ENCODE results near the gene RANBP10.

The RANBP10 gene

DNA sequence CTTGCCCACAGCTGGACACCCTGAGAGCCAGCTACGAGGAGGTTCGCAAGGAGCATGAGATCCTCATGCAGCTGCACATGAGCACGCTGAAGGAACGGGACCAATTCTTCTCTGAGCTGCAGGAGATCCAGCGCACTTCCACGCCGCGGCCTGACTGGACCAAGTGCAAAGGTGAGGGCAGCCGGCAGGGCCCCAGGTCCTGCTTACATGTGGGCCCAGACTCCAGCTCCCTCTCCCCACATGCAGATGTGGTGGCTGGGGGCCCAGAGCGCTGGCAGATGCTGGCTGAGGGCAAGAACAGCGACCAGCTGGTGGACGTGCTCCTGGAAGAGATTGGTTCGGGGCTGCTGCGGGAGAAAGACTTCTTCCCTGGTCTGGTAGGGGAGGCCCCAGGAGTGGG lies 19.5 kb upstream of the RANBP10 start:
- DNase-seq = no peak

DNA sequence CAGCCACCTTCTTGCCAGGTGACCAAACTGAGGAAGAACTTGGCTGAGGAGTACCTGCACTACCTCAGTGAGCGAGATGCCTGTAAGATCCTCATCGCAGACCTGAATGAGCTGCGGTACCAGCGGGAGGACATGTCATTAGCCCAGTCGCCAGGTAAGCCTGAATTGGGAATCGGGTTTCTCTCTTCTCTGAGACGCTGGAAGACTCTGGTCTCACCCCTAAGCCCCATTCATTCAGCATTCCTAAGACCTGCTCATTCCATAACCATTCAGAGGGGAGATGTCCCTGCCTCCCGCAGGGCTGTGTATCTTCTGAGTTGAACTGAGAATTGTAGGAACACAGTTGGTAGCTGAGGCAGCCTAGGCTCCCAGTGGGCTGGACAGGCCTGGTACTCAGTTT lies 18.8 kb upstream of the RANBP10 start:
- DNase-seq = no peak

DNA sequence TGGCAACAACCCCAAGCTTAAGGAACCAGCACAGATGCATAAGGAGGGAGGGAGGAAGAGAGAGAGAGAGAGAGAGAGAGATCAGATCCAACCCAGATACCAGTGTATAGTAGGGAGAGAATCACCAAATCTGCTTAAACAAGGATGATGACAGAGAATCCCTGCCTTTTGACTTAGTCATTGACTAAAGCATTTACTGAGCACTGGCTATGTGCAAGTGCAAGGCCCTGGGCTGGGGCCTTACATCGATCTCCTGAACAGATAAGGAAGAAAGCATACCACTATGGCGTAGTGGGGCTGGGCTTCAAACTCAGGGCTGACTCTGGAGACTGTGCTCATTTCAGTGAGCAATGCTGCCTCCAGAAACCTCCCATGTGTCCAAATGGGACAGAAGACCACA lies 16.2 kb upstream of the RANBP10 start:
- no peak for DNase-seq

DNA sequence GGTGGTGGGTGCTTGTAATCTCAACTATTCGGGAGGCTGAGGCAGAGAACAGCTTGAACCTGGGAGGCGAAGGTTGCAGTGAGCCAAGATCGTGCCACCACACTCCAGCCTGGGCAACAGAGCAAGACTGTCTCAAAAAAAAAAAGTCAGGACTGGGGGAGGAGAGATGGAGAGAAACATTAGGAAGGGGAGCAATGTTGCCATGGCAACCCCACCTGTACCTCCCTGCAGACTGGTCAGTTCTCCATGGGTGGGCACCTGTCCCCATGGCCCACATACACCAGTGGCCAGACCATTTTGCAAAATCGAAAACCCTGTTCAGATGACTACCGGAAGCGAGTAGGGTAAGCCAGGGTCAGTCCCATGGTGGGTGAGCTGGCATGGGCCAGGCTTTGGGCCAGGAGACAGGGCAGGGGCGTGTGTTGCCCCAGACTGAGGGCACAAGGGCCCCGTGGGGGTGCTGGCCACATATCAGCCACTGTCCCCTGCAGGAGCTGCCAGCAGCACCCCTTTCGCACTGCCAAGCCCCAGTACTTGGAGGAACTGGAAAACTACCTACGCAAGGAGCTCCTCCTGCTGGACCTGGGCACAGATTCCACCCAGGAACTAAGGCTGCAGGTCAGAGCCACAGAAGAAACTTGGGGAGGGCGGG lies 14.4 kb upstream of the RANBP10 start:
- DNase-seq = no peak

DNA sequence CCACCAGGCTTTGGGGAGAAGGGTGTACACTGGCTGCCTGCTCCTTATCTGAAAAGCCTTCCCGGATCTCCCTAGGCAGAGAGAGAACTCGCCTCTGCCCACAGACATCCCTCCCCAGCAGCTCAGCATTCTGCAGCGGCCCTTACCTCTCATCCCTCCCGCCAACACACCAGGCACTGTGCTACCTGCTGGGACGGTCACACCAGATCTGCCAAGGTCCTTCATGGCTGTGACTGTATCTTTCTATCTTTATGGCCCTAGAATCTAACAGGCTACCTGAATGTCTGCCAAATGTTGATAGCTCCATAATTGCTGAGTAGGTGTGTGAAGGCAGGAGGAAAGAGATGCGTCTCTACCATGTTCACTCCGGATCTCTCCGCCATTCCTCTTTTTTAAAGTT lies 8.2 kb upstream of the RANBP10 start:
- no peak for DNase-seq

DNA sequence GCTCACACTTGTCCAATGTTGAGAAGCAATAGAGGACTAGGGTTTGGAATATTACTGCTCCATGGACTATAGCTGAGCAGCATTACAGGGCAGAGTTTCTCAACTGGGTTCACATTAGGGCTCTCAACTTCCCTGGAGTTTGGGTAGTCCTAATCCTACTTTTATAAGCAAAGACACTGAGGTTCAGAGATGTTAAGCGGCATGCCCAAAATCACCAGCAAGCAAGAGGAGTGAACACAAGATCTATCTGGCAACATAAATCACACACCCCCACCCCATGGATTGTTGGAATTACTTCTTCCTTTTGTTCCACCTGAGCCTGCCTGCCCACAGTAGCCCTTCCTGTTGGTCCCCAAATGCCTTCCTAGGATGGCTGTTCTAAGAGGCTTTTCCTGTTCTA lies 5.5 kb upstream of the RANBP10 start:
- DNase-seq = no peak

DNA sequence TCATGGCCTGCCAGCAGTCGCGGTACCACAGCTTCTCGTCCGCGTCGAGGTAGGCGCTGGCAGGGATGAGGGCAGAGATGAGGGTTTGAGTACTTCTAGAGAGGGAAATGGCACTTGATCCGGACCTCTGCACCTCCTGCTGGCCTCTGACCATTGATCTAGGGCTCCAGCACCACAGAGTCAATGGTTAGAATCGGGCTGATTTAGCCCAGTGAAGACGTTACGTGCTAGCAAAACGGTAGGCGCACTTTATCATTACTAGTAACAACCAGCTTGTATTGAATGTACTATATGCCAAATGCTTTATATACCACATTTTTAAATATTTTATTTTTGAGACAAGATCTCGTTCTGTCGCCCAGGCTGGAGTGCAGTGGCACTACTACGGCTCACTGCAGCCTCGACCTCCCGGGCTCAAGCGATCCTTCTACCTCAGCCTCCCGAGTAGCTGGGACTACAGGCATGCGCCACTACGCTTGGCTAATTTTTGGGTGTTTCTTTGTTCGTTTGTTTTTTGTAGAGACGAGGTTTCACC lies 855 bp upstream of the RANBP10 start:
- no peak for DNase-seq

DNA sequence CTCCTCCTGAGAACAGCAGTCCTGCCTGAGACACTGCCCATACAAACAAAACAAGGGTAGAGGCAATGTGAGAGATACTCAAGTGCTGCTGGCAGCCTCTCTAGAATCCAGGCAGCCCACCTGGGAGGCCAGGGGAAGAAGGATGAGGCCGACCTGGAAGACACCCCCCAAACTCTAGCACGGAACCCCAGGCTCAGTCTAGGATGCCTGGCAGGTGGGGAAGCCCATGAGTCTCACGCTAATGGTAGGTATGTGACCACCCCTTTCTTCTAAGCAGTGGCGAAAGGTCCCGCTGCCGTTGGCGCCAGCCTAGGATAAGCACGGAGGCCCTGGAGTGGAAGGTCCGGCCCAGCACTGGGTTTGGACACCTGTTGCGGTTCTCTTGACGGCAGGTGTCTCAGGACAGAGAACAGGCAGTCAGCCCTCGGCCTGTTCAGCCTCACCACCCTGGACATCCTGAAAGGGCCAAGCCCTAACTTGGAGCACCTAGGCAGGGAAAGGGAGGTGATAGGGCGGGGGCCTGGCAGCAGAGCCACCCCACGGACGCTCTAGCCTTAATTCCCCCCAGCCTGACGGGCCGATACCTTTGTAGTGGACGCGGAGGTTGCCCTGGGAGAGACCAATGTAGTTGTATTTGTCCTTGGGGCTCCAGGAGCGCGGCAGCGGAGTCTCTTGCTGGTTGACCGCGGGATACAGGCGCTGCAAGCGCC lies 487 bp downstream of the RANBP10 start:
- DNase-seq = no peak

DNA sequence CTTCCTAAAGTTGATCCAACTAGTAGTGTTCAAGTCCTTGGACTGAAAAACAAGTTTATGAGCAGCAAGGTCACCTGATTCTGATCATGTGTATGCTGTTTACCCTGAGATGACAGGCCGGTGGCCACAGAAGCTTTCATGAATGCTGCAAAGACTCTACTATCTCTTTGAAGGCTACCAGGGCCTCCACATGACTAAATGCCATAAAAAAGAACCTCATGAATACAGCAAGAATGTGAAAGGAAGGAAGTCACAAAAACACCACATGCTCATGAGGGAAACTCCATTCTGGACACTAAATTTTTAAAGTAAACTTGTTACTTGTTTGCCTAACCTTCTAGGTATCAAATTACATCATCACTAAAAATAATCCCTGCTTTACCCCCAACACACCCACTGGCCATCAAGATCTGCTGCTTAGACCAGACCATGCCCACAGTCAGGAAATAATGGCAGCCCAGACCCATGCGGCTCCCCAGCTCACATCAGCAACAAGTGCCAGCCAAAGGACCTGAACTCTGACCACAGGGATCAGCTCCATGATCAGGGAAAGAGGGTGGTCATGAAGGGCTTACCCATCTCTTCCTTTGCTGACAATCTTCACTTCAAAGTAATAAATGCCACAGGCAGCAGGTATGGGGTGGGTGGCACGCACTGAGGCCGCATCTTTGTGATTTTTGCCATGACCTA lies 1.4 kb downstream of the RANBP10 start:
- DNase-seq = no peak

DNA sequence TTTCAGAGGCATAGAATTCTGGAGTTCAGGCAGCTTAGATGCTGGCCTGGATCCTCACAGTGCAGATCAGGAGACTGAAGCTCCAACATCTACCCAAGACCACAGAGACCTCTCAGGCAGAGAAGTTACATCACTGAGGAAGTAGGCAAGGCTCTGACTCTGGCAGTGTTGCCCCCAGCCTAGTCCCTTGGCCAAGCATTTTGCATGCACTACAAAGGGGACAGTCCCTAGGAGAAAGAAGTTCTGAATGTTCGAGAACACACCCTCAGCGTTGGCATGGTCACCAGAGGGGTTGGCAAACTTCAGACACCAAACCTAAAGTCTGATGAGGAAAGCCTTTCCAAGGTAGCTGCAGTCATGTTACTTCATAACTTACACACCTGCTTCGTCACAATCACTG lies 2.5 kb downstream of the RANBP10 start:
- no peak for DNase-seq

DNA sequence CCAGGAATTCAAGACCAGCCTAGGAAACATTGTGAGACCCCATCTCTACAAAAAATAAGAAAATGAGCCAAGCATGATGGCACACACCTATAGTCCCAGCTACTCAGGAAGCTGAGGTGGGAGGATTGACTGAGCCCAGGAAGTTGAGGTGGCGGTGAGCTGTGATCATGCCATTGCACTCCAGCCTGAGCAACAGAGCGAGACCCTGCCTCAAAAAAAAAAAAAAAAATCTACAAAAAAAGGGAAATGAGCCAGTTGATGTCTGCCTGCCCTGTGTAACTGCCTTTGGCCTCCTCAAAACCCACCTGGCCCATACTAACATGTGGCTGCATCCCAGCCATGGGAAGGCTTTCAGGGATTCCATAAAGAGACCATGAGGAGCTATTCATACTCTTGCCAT lies 4.5 kb downstream of the RANBP10 start:
- DNase-seq = peak; percentile 12

DNA sequence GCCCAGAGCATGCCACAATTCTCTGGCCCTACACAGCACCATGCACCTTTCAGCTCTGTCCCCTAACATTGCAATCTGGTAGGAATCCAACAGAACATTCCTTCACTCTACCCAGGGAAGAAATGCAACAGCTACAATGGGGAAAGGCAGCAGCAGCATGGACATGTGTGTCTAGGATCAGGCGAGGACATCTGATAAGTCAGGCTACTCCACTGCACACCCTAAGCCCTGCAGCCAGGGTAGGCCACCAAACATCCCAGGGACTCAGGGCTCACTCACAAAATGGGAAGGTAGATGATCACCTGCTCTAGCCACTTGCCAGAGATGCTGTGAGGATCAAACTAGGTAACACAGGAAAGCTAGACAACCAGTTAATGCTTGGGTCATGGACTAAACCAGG lies 5.1 kb downstream of the RANBP10 start:
- DNase-seq = no peak

DNA sequence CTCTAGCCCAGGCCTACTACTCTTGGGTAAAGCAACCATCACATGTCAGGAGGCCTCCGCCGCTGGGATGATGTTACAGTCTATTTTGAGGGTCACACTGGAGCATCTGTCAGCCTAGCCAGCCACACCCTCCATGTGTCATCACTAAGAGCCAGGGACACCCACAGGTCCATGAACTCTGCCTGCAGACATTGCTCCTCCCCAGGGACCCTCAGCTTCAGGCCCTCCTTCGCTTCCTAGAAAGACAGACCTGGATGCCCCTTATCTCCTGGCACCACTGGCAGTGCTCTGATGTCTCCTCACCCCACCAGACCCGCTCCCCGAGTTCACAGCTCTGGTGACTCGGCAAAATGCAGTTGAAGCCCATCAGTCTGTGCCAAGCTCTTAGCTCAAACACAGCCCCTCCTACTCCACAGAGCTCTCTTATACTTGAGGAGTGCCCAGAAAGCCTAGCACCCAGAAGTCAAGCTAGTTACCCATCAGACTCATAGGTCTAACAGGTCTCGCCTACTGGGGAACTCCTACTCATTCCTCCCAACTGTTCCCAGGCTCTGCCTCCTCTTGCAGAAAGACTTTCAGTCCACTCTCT lies 5.9 kb downstream of the RANBP10 start:
- DNase-seq = no peak

DNA sequence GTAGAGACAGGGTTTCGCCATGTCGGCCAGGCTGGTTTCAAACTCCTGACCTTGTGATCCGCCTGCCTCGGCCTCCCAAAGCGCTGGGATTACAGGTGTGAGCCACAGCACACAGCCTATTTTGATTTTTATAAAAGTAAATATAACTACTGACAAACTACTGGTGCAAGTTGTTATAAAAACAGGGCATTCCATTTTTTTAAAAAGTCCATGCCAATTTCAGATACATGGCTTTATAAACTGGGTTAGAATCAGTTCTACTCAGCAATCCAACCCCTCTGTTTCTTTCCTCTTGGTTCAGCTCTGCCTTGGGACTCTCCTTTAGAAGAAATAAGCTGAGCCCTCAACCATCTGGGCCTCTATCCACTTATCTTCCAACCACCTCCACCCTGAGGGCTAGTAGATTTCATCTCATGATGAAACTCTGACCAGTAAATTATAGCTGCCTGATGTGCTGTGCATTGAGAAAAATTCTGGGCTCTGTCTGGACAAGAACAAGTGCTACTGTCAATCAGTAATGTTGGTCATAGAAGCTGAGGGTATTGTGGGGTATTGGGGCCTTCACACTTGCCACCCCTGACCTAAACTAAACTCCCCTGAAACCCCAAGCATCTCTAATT lies 10.2 kb downstream of the RANBP10 start:
- DNase-seq = no peak

DNA sequence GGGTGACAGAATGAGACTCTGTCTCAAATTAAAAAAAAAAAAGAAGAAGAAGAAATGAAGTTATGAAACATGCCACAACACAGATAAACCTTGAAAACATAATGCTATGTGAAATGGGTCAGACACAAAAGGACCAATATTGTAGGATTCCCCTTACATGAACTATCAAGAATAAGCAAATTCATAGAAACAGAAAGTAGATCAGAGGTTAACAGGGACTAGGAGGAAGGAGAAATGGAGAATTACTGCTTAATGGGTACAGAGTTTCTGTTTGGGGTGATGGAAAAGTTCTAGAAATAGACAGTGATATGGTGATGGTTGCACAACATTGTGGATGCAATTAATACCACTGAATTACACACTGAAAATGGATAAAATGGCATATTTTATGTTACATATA lies 16.3 kb downstream of the RANBP10 start:
- no peak for DNase-seq

DNA sequence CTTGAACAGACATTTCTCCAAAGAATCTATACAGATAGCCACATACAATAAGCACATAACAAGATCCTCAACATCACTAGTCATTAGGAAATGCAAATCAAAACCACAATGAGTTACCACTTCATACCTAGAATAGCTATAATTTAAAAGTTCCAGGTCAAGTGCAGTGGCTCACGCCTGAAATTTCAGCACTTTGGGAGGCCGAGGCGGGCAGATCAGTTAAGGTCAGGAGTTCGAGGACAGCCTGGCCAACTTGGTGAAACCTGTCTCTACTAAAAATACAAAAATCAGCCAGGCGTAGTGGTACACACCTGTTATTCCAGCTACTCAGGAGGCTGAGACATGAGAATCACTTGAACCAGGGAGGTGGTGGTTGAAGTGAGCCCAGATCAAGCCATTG lies 19.9 kb downstream of the RANBP10 start:
- DNase-seq = no peak

DNA sequence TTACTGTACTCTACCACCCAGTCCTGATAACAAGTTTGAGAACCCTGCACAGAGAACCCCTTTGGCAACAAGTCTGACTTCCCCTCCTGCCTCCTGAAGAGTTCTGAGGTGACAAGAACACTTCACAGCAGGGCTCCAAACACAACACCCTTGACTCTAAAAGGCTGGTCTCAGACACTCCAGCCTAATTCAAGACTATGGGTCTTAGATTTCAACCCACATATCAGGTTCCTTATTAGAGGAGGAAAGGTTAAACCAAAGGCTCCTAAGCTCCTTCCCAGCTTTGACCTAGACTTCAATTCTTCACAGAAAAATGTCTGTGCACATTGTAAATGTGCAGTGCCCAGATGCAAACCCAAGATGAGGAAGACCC lies 23.0 kb downstream of the RANBP10 start:
- DNase-seq = no peak

DNA sequence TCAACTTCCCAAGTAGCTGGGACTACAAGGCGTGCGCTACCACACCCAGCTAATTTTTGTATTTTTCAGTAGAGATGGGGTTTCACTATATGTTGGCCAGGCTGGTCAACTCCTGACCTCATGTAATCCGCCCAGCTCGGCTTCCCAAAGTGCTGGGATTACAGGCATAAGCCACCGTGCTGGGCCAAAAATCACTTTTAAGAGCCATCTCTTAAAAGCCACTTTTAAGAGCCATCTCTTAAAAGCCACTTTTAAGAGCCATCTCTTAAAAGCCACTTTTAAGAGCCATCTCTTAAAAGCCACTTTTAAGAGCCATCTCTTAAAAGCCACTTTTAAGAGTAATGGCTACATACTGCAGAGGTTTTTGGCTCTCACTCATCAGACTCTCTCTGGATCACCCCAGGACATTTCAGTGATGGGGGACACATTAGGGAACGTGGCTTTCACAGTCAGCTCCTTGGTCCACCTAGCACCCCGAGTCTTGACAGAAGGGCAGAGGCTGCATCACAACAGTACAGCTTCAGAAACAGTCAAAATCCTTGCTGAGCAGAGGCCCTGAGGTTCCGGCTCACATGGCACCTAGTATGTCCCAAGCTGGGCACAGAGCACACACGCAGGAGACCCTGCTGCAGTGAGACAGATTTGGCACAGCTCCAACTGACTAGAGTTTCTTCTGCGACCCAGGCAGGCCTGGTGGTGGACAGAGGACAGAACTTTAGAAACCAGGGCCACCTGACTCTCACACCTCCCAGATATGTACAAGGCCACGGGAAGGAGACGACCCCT lies 23.6 kb downstream of the RANBP10 start:
- DNase-seq = no peak

DNA sequence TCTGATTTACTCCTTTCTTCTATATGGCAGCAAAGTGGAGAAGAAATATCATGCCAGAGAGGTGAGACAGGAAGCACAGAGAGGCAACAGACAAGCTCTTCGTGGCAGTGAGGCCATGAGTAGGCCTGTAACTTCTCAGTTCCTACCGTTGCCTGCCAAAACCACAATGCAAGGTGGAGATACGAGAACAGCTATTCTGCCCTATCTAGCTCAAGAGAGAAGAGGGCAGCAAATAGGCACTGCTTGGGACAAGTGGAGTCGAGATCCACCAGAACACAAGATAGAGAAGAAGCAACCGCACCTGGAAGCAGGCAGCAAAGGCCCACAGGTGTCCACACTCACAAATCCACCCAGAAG lies 24.8 kb downstream of the RANBP10 start:
- DNase-seq = no peak

DNA sequence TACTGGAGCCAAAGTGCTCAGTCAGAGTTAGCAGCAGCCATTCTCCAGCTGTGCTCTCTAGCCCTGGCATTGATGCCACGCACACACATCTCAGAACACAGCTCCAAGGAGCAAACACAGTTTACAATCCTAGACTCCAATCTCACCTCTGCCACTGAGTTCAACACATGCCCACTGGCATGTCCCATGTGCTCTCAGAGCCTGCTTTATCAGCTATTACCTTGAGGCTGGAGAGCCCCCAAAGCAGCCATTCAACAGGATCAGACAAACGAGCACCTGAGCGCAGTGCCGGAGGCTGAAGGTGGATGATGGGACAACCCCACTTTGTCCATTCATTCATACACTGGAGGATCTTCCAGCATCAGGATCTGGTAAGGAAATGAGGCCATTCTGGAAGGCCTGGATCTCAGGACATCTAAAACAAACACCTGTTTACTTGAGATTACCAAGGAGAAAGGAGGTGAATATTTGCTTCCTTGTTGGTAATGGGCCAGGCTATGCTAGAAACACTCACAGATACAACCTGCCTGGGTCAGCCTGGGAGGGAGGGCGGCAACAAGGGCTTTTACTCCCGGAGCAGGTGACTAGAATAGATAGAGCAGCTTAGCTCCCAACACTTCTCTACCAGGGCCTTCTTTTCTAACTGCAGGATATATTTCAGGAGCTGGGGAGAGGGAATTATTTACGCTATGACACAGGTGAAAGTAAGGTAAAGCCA lies 25.4 kb downstream of the RANBP10 start:
- DNase-seq = no peak

DNA sequence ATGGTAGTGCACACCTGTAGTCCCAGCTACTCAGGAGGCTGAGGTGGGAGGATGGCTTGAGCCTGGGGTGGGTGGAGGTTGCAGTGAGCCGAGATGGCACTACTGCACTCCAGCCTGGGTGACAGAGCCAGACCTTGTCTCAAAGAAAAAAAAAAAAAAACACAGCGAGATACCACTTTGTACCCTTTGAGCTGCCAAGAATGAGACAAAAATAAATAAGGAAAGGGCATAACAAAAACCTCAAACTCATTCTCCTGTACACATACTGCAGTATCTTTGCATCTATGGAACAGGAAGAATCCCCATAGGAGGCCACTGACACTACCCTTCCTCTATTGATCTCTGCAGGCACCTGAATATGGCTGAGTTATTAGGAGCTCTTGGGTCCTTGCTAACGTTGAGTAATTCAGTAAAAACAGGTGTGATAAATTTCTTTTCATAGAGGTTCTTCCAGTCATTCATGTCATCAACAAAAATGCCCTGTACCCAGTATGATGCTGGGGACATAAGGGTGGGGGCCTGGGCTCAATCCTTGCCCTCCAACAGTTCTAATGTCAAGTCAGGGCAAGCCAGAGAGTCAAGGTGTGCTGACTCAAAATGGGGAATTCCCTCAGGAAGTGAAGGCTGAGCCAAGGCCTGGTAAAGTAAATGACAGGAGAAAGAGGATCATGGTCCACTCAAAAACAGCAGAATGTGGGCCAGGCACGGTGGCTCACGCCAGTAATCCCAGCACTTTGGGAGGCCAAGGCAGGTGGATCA lies 26.9 kb downstream of the RANBP10 start:
- DNase-seq = no peak

Data from activated T-cell treated with anti-CD3 and anti-CD28 coated beads for 4 hours (primary cell).